H9 (cell line): ENCODE measurements around the gene EPB41L2. TPM values are rescaled to one million over a fixed set of nuclear protein-coding genes. Genes with fewer than 3 reads are reported as not detected.

Experiments
- DNase-seq: peaks from one replicate; pipeline ENCODE4 v3.0.0-alpha.2; 2017
- H2AFZ ChIP-seq: one replicate; pipeline ENCODE4 v1.6.1; 2013; ENCODE audit warnings: mild to moderate bottlenecking, low read length, control low read depth, moderate library complexity
- H2AK5ac ChIP-seq: 2 replicates; pipeline ENCODE4 v1.6.1; 2013; ENCODE audit warnings: low read length, control low read depth, mixed read lengths; ENCODE audit not compliant: insufficient read length
- H2BK120ac ChIP-seq: one replicate; pipeline ENCODE4 v1.6.1; 2013; ENCODE audit warnings: low read depth, mild to moderate bottlenecking, low read length, control low read depth, inconsistent platforms; ENCODE audit not compliant: poor library complexity, severe bottlenecking
- H2BK12ac ChIP-seq: 2 replicates; pipeline ENCODE4 v1.6.1; 2013; ENCODE audit warnings: low read length, control low read depth, mixed read lengths, low read depth; ENCODE audit not compliant: insufficient read length
- H2BK15ac ChIP-seq: 2 replicates; pipeline ENCODE4 v1.6.1; 2013; ENCODE audit warnings: low read depth, low read length, control low read depth
- H2BK20ac ChIP-seq: one replicate; pipeline ENCODE4 v1.6.1; 2013; ENCODE audit warnings: low read depth, mild to moderate bottlenecking, low read length, control low read depth, inconsistent platforms; ENCODE audit not compliant: poor library complexity, severe bottlenecking
- H2BK5ac ChIP-seq: 2 replicates; pipeline ENCODE4 v1.6.1; 2013; ENCODE audit warnings: low read length, control low read depth, mixed read lengths; ENCODE audit not compliant: insufficient read length
- H3K14ac ChIP-seq: 2 replicates; pipeline ENCODE4 v1.6.1; 2013; ENCODE audit warnings: low read length, control low read depth; ENCODE audit not compliant: insufficient read depth
- H3K18ac ChIP-seq: 2 replicates; pipeline ENCODE4 v1.6.1; 2013; ENCODE audit warnings: low read depth, mild to moderate bottlenecking, mixed read lengths, low read length, control low read depth; ENCODE audit not compliant: insufficient read length
- H3K23ac ChIP-seq: 2 replicates; pipeline ENCODE4 v1.6.1; 2013; ENCODE audit warnings: low read length, control low read depth, mixed read lengths, low read depth; ENCODE audit not compliant: insufficient read length
- H3K23me2 ChIP-seq: 2 replicates; pipeline ENCODE4 v1.6.1; 2013; ENCODE audit warnings: low read depth, mild to moderate bottlenecking, mixed read lengths, low read length, control low read depth; ENCODE audit not compliant: insufficient read length, poor library complexity, severe bottlenecking
- H3K27ac ChIP-seq: 2 replicates; pipeline ENCODE4 v1.5.1; 2013; ENCODE audit warnings: low read length, control low read depth, mixed read lengths, low read depth; ENCODE audit not compliant: insufficient read length
- H3K27me3 ChIP-seq: 2 replicates; pipeline ENCODE4 v1.6.1; 2013; ENCODE audit warnings: low read length, control low read depth, inconsistent platforms; ENCODE audit not compliant: insufficient read depth
- H3K4ac ChIP-seq: 2 replicates; pipeline ENCODE4 v1.6.1; 2013; ENCODE audit warnings: low read depth, mild to moderate bottlenecking, control low read depth, inconsistent platforms, low read length, moderate library complexity
- H3K4me1 ChIP-seq: 2 replicates; pipeline ENCODE4 v1.6.1; 2013; ENCODE audit warnings: low read length, control low read depth, inconsistent platforms; ENCODE audit not compliant: insufficient read depth
- H3K4me2 ChIP-seq: 2 replicates; pipeline ENCODE4 v1.6.1; 2013; ENCODE audit warnings: low read length, control low read depth, mixed read lengths; ENCODE audit not compliant: insufficient read length, insufficient read depth
- H3K56ac ChIP-seq: 2 replicates; pipeline ENCODE4 v1.6.1; 2013; ENCODE audit warnings: low read depth, mild to moderate bottlenecking, mixed read lengths, low read length, control low read depth; ENCODE audit not compliant: insufficient read length
- H3K79me1 ChIP-seq: 2 replicates; pipeline ENCODE4 v1.6.1; 2013; ENCODE audit warnings: low read depth, mild to moderate bottlenecking, moderate library complexity, low read length, control low read depth, inconsistent platforms; ENCODE audit not compliant: insufficient read depth, poor library complexity, severe bottlenecking
- H3K79me2 ChIP-seq: 2 replicates; pipeline ENCODE4 v1.6.1; 2013; ENCODE audit warnings: low read length, control low read depth, inconsistent platforms; ENCODE audit not compliant: insufficient read depth
- H3K9ac ChIP-seq: 2 replicates; pipeline ENCODE4 v1.6.1; 2013; ENCODE audit warnings: low read length, control low read depth, mixed read lengths; ENCODE audit not compliant: insufficient read length; ENCODE audit errors: extremely low read depth
- H3K9me3 ChIP-seq: one replicate; pipeline ENCODE4 v1.6.1; 2013; ENCODE audit warnings: low read depth, low read length, inconsistent platforms; ENCODE audit not compliant: control insufficient read depth
- H3T11ph ChIP-seq: one replicate; pipeline ENCODE4 v1.6.1; 2013; ENCODE audit warnings: mild to moderate bottlenecking, low read length, control low read depth, inconsistent platforms
- H4K20me1 ChIP-seq: one replicate; pipeline ENCODE4 v1.6.1; 2013; ENCODE audit not compliant: control insufficient read depth, insufficient read length, insufficient read depth
- H4K5ac ChIP-seq: 2 replicates; pipeline ENCODE4 v1.6.1; 2013; ENCODE audit warnings: low read depth, mild to moderate bottlenecking, mixed read lengths, low read length, control low read depth; ENCODE audit not compliant: insufficient read length
- H4K8ac ChIP-seq: replicated peaks from 2 replicates; pipeline ENCODE4 v1.6.1; 2013; ENCODE audit warnings: low read length, control low read depth, mixed read lengths, low read depth; ENCODE audit not compliant: insufficient read length
- H4K91ac ChIP-seq: 2 replicates; pipeline ENCODE4 v1.6.1; 2013; ENCODE audit warnings: low read depth, mild to moderate bottlenecking, moderate library complexity, mixed read lengths, low read length, control low read depth; ENCODE audit not compliant: insufficient read length
- H3K27ac Mint-ChIP-seq, 3 experiments: 2 replicates in 2 of 3; 3 replicates in 1 of 3; pipeline ENCODE4 v1.8.0; 2020 to 2021; ENCODE audit warnings: mixed read lengths in 3 of 3, mild to moderate bottlenecking in 1 of 3, moderate library complexity in 1 of 3
- H3K27me3 Mint-ChIP-seq: 2 replicates; pipeline ENCODE4 v1.8.0; 2021; ENCODE audit warnings: low read depth, mild to moderate bottlenecking, moderate library complexity, mixed read lengths
- H3K36me3 Mint-ChIP-seq, 3 experiments: 2 replicates in 2 of 3; 3 replicates in 1 of 3; pipeline ENCODE4 v1.8.0; 2020 to 2021; ENCODE audit warnings: low read depth in 3 of 3, mixed read lengths in 3 of 3; ENCODE audit not compliant: insufficient read depth in 1 of 3
- H3K4me1 Mint-ChIP-seq, 2 experiments: 2 replicates each; pipeline ENCODE4 v1.8.0; 2020; ENCODE audit warnings: mixed read lengths in 2 of 2
- H3K4me3 Mint-ChIP-seq, 2 experiments: 2 replicates in 1 of 2; 3 replicates in 1 of 2; pipeline ENCODE4 v1.8.0; 2020 to 2021; ENCODE audit warnings: mild to moderate bottlenecking in 2 of 2, mixed read lengths in 2 of 2, moderate library complexity in 1 of 2
- H3K9me3 Mint-ChIP-seq, 2 experiments: 2 replicates in 1 of 2; 3 replicates in 1 of 2; pipeline ENCODE4 v1.8.0; 2020; ENCODE audit warnings: mild to moderate bottlenecking in 2 of 2, mixed read lengths in 2 of 2, moderate library complexity in 1 of 2
- WGBS: extraction: QIAGEN DNeasy Blood & Tissue Kit; methylation state at CpG from one replicate; pipeline ENCODE4 v1.1.7; 2013; ENCODE audit warnings: missing lambda C conversion rate, low lambda C conversion rate, mixed read lengths; ENCODE audit not compliant: insufficient read length; ENCODE audit errors: extremely low coverage; 5-methylcytosine and 5-hydroxymethylcytosine counted together
- total RNA-seq: library from RNA; stranded (reverse); gene quantifications from 2 replicates; pipeline ENCODE4 v1.2.1, GENCODE V29; 2021
- TF ChIP-seq, protein P1 (sequence below): fragments of 200-600 bp; sonication (generic); conservative IDR thresholded peaks from 3 replicates; pipeline ENCODE4 v1.8.0; 2021; ENCODE audit warnings: antibody characterized with exemption, mild to moderate bottlenecking

EPB41L2 gene
- total RNA-seq, 1 experiment from 2014 or later: 90.2 TPM

DNA sequence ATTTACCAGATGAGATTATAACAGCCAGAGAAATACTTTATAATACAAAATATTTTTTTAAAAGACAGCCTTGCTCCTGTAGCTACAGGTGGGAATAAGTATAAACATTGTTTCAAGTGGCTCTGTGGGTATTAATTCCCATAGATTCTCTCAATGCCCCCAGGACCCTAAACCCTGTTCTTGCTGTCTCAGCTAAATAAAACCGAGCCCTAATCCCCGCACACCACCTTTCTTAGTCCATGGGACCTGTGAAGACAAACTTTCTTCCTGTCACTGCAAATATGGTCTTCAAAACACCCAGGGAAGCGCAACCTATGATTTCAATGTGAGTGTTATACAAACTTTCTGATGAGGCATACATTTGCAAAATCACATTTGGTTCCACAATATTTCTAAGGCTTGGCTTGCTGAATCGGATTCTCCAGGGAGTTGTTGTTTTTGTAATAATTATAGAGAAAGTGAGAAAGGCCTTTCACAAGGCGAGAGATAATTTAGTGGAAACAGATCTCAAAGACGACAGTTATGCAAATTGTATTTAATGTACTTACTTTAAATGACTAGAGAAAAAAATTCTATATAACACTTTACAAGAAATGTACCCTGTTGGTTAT is 224.7 kb downstream of the EPB41L2 start:
- no peaks in the 10 kb centered on the region for H3K9me3 ChIP-seq
- H3K4me3 Mint-ChIP-seq: no peak overlapping the region
- no peak overlapping the region for H3K23ac ChIP-seq
- peaks cover 0 to 5% (median 0%) of the 10 kb centered on the region in 3 experiments; a peak in 4 of 7 replicates for H3K36me3 Mint-ChIP-seq
- 100% methylated on average over 1 of the region's 6 CpGs for WGBS
- H3K4me2 ChIP-seq: no peak overlapping the region
- H2BK20ac ChIP-seq: no peak overlapping the region
- no peaks in the 10 kb centered on the region for H3K79me1 ChIP-seq
- peaks cover 4% of the 10 kb centered on the region for H3K4me1 ChIP-seq
- H3T11ph ChIP-seq: no peak overlapping the region
- no peak for DNase-seq
- no peak overlapping the region for H4K91ac ChIP-seq
- no peak overlapping the region for H2AK5ac ChIP-seq
- H3K79me2 ChIP-seq: no peaks in the 10 kb centered on the region
- no peak overlapping the region for H3K9ac ChIP-seq
- H2BK12ac ChIP-seq: no peak overlapping the region
- no peak overlapping the region for H2AFZ ChIP-seq
- H3K27me3 Mint-ChIP-seq: no peaks in the 10 kb centered on the region
- no peak overlapping the region for H3K4ac ChIP-seq
- no peak overlapping the region for H4K8ac ChIP-seq
- no peaks in the 10 kb centered on the region for H4K20me1 ChIP-seq
- H2BK5ac ChIP-seq: no peak overlapping the region
- TF ChIP-seq, protein P1, sequence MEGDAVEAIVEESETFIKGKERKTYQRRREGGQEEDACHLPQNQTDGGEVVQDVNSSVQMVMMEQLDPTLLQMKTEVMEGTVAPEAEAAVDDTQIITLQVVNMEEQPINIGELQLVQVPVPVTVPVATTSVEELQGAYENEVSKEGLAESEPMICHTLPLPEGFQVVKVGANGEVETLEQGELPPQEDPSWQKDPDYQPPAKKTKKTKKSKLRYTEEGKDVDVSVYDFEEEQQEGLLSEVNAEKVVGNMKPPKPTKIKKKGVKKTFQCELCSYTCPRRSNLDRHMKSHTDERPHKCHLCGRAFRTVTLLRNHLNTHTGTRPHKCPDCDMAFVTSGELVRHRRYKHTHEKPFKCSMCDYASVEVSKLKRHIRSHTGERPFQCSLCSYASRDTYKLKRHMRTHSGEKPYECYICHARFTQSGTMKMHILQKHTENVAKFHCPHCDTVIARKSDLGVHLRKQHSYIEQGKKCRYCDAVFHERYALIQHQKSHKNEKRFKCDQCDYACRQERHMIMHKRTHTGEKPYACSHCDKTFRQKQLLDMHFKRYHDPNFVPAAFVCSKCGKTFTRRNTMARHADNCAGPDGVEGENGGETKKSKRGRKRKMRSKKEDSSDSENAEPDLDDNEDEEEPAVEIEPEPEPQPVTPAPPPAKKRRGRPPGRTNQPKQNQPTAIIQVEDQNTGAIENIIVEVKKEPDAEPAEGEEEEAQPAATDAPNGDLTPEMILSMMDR: no peak
- no peaks in the 10 kb centered on the region for H3K27me3 ChIP-seq
- H3K9me3 Mint-ChIP-seq: no peaks in the 10 kb centered on the region
- no peak overlapping the region for H3K56ac ChIP-seq
- H3K23me2 ChIP-seq: no peaks in the 10 kb centered on the region
- H3K27ac ChIP-seq: no peak overlapping the region
- peaks cover 40 to 44% of the 10 kb centered on the region in 2 experiments for H3K4me1 Mint-ChIP-seq
- no peak overlapping the region for H2BK15ac ChIP-seq
- H4K5ac ChIP-seq: no peak overlapping the region
- peak overlapping the region in 1 of 3 experiments; percentile 2; a peak in 2 of 7 replicates for H3K27ac Mint-ChIP-seq
- H3K18ac ChIP-seq: no peak overlapping the region
- no peak overlapping the region for H2BK120ac ChIP-seq
- no peak overlapping the region for H3K14ac ChIP-seq
